ENCODE measurements around the gene HLA-DPA1.

The HLA-DPA1 gene

DNA sequence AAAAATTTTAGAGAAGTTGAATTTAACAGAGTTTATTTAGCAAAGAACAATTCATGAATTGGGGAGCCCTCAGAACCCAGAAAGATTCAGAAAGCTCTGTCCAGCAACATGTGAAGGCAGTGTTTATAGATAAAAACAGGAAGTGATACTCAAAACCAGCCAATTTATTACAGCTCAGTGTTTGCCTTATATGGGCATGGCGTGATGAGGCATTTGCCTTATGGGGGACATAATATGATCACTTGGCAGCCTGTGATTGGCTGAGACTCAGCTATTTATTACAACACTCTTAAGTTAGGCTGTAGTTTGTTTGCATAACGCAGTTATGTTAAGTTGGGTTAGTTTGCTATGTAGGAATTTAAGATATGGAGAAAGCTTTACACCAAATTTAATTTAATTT is 11.5 kb downstream of the HLA-DPA1 start:
- DNase-seq = no peak

DNA sequence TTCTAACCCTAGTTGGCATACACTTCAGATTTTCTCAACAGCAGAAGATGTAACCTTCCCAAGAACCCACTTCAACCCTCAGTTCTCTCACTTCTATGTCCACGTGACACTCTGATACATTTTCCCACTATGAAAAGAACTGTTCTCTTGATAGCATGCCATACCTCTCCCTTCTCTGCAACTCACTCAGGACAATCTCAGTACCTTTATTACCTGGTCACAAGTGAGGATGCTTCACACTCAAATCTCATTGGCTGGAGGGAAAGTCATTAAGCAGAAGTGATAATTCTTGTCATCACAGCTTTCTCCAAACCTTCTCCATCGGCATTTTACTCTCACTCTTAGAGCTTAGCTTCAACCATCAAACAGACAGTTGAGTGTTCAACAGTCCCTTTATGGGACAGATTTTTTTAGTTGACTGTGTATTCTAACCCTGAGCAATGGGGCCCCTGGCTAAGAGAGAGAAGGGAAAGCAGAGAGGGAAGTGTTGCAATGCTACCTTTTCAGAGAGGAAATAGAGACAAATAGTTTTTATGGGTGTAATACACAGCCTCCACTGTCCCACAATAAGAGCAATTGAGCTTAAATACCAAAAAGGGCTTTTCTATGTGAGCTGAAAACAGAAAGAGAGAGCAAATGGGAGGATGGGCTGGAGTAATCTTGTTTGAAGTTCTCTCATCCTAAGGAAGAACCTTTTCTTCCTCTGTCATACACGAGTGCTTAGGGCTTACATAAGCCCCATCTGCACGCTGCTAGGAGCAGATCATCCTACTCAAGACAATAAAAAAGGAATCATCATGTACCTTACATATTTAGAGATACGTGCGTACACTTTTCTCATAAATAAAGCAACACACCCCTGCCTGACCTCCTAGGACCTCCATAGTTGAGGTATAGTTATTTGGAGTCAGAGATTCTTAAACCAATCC is 16.0 kb downstream of the HLA-DPA1 start:
- no peak for DNase-seq

DNA sequence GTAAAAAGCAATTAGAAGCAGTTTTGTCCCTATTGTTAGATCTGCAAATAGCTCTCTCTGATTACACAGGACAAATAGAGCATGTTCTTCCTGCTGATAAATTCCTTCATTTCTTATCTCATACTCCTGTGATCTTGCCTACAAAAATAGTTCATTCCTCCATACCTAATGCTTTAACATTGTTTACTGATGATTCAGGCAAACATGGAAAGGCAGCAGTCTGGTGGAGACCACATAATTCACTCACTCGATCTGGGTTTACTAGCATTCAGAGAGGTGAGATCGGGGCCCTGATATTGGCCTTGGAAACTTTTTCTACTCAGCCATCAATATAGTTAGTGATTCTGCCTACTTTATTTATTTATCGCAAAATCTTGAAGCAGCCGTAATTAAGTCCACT is 20.2 kb downstream of the HLA-DPA1 start:
- no peak for DNase-seq

DNA sequence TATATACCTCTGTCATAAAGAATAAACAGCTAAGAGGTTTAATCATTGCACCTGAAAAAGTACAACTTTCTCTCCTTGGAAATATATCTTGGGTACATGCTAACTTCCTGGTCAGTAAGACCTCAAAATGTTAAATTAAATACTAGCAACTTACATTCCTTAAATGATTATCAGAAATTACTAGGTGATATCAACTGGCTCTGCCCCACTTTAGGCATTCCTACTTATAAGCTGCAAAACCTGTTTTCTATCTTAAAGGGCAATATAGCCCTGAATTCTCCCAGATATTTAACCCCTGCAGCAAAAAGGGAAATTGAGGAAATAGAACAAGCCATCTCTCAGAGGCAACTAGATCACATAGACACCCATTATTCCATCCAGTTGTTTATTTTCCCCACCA is 20.8 kb downstream of the HLA-DPA1 start:
- no peak for DNase-seq

DNA sequence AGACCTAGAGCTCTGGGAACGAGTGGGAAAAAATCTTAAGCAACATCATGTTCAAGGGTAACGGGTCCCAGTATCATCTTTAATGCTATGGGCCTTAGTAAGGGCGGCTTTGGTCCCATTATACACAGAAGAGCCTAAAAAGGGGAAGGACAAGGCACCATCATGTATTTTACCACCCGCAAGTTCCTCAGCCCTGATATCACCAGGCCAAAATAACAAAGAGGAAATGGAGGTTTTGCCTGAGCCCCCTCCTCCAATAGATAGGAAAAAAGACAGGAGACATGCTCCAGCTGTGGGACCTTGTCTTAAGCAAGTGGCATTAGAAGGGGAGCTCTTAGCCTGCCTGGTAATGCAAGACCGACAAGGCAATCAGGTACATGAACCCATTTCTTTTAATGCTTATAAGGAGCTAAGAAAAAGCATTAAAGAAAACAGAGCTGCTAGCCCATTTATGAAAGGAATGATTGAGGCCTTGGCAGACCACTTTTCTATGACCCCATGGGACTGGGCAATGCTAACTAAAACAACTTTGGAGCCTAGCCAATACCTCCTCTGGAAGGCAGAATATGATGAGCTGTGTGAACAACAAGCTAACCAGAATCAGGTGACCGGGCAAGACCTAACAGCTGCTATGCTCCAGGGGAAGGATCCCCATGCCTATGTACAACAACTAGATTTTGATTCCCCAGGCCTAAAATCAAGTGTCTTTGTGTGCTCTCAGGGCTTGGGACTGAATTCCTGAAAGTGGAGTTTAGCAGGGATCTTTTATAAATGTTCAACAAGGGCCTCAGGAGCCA is 23.2 kb downstream of the HLA-DPA1 start:
- no peak for DNase-seq

DNA sequence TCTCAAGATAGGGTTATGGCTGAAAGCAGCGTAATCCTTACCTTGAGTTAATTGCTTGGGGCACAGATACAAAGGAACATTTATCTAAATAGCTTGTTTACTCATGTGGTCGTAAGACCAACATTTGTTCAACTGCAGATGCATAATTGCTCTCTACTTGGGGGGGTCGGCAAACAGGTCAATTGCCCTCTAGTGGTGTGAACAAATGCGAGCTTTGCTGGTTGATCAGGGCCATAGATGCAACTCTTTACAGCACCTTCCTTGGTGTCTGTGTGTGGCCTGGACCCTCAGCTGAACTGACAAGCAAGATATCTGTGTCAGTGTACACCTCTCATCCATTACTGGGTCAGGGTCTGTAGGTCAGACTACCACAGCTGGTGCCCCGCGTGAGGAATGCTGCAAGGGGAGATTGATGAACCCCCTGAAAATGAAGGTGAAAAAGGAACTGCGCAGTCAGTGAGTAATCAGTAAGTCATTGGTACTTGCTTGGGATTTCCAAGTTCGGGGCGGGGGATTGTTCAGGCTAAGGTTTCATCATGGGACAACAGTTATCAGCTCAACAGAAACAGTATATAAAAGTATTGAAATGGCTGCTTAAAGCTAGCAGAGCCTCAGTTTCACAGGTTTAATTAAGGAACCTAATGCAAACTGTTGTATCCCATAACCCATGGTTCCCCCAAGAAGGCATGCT is 24.0 kb downstream of the HLA-DPA1 start:
- DNase-seq = no peak

DNA sequence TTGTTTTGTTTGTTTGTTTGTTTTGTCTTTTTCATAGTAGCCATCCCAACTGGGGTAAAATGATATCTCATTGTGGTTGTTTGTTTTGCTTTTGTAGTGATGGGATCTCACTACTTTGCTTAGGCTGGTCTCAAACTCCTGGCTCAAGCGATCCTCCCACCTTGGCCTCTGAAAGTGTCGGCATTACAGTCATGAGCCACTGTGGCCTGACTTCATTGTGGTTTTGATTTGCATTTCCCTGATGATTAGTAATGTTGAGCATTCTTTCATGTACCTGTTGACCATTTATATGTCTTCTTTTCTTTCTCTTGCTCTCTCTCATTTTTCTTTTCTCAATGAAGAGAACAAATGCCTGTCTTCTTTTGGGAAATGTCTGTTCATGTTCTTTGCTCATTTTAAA is 33.3 kb downstream of the HLA-DPA1 start:
- DNase-seq = no peak

DNA sequence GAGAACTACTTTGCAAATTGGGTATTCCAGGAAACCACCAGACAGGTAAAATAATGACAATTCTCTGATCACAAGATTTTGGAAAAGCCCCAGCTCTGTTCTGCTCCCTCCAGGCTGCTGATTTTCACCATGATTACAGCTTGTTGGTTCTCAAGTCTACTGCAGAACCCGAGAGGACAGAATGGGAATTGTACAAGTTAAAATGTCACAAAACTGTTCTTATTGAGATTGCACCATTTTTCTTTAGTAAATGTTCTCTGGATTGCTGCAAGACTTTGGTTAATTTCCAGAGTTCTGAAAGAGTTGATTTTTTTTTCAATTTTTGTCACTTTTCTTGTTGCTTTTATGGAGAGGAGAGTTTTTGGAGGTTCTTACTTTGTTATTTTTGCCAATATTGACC is 36.9 kb downstream of the HLA-DPA1 start:
- no peak for DNase-seq

DNA sequence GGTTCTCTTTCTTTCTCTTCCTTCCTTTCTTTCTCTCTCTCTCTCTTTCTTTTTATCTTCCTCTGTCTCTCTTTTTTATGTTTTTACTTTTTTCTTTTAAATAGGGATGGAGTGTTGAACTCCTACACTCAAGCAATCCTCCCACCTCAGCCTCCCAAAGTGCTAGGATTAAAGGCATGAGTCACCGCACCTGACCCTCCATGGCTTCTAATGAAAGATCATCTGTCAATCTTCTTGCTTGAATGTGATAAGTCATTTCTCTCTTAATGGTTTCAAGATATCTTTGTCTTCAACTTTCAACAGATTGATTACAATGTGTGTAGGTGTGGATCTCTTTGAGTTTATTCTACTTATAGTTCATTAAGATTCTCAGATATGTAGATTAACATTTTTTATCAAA is 38.9 kb downstream of the HLA-DPA1 start:
- no peak for DNase-seq

DNA sequence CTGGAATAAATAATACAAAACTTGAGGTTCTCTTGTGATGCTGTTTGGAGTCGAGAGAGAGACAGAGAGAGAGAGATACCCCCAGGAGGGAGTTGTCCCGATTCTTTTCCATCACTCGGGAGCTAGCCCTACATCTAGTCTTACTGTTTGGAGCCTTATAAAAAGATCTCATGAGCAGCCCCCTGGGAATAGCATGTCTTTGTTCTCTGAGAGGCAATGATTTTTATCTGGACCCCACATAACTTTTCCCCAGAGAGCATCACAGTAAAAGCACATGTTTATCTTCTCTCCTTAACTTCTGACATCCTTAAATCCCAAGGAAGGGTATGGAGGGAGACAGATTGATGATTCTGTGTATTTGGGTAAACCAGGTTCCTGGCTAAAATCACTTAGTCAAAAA is 43.2 kb downstream of the HLA-DPA1 start:
- no peak for DNase-seq

DNA sequence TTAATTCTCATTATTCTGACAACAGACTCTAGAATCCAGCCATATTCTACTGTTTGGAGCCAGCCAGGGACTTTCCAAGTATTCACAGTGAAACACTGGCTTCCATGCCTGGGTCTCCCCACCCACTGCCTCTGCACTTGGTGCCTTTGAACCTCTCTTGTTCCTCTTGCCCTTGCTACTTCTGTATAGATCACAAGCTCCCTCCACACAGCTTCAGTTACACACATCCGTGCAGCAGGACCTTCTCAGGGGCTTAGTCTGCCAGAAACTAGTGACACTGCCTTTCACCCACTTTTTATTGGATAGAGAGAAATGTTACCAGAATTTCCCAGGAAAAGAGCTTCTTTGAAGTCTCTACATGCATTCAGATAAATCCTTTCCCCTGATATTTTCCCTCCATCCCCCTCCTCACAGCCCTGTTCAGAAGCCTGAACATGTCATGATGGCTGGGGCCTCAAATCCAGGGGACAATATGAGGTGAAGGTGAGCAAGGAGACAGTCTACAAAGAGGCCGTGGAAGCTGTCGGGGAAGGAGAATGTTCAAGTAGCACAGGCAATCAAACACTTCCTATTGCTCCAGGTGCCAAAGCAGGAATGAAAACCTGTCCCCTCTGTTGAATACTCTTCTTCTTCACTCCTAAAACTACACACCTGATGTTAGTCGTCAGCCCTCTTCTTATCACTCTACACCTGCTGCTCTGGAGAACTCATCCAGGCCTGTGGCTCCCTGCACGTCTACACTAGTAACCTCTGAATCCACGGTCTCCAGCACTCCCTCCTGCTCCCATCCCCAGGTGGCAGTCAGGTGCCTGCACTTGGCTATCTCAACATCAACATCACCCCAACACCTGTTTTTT is 43.9 kb downstream of the HLA-DPA1 start:
- DNase-seq = no peak

DNA sequence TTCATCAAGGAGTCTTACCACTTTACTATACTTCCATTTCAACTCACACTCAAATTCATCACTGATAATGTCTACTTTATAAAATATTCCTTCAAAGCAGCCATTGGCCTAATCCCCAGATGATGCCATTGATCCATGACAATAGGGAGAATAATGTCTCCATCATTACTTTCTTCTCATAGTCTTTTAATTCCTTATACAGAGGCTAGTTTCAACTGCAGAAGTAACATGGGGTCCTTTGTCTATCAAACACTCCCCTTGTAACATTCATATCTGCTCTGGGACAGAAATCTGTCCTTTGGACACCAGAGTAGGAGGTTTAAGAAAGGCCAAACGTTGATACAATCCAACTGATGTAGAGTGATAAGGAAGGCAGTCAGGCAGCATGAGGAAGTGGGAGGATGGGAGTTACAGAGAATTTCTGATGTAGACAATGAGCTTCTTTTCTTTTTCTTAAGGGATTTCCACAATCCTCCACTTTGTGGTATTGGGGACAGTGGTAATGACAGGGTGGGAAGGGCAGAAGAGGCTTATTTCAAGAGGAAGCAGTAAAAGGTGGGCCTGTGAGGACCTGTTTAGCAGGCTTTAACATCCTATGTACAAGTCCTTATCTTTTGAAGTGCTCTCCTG is 45.1 kb downstream of the HLA-DPA1 start:
- no peak for DNase-seq

DNA sequence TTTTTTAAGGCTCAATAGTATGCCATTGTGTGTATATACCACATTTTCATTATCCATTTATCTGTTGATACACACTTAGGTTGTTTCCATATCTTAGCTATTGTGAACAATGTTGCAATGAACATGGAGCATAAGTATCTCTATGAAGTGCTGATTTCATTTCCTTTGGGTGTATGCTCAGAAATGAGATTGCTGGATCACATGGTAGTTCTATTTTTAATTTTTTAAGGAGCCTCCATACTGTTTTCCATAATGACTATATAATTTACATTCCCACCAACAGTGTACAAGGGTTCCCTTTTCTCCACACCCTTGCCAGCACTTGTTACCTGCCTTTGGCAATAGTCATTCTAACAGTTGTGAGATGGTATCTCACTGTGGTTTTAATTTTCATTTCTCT is 48.9 kb downstream of the HLA-DPA1 start:
- no peak for DNase-seq

DNA sequence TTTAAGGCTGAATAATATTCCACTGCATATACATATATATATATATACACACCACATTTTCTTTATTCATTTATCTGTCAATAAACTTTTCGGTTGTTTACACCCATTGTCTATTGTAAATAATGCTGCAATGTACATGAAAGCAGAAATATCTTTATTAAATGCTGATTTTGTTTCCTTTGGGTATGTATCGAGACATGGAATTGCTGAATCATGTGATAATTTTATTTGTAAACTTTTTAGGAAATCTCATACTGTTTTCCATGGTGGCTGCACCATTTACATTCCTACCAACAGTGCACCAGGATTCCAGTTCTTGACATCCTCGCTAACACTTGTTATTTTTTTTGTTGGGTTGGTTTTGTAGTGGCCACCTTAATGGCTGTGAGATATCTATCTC is 49.9 kb downstream of the HLA-DPA1 start:
- DNase-seq = no peak

DNA sequence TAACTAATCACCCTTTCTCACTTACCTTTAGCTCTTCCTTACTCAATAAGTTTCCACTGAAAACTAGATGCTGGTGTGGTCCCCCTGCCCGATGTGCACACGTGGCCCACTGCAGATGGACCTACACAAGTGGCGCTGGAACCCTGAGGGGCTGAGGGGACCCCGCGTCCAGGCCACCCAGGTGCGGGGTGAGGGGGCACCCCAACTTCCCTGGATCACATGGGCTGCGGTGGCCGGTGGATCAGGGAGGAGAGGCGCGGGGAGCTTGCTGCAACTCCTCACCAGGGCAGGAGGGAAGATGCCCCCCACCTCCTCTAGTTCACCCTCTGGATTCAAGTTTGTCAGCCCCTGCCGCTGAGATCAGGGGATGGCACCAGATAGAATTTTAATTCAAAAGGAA is 51.5 kb downstream of the HLA-DPA1 start:
- DNase-seq = no peak

DNA sequence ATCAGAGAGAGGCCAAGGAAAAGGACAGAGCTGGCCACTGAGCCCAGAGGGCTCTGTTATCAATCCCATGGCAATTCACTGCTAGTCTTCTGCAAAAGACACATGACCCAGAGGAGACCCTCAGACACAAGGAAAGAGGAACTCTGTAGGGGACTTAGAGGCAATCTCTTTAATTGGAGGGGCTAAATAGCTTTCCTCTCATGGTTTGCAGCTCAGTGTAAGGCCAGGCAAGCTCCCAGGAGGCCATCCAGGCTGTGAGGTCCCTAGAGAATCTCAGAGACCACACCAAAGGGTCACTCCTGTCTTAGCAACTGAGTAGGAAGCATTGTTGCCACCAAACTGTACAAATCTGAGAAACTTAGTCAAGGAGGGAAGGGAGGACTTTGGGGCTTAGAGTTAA is 54.1 kb downstream of the HLA-DPA1 start:
- no peak for DNase-seq

DNA sequence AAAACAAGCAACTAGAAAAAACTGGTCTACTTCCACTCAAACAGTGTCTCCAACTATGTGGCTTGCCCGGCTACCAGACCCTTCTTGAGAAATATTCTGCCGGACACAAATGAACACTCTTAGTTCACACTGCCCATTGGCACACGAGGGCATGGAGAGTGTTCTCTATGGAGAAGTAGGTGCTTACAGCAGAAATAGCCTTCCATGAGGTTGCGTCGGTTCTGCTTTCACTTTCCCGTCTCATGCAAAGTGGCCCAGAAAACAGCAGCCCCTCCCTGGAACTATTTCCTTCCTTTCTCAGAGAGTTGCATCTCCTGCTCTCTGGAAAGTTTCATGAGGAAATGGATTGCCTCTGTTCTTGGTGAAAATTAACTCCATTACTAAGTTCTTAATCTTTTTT is 54.5 kb downstream of the HLA-DPA1 start:
- no peak for DNase-seq

DNA sequence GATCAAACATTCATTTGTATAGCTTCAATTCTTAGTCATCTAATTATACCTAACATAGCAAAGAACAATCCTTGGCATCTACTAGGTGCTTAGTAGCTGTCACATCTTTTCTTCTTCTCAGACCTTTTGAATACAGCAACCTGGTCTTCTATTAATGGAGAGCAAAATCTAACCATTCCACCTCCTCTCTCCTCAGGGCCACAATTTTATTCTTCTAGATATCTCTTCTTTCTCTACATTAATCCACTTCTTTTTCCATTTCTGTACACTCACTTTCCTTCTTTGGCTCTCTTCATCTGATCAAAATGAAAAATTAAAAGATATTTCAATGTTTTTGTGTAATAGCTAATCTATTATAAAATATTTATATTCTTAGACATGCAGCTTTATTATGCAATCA is 55.0 kb downstream of the HLA-DPA1 start:
- DNase-seq = no peak

DNA sequence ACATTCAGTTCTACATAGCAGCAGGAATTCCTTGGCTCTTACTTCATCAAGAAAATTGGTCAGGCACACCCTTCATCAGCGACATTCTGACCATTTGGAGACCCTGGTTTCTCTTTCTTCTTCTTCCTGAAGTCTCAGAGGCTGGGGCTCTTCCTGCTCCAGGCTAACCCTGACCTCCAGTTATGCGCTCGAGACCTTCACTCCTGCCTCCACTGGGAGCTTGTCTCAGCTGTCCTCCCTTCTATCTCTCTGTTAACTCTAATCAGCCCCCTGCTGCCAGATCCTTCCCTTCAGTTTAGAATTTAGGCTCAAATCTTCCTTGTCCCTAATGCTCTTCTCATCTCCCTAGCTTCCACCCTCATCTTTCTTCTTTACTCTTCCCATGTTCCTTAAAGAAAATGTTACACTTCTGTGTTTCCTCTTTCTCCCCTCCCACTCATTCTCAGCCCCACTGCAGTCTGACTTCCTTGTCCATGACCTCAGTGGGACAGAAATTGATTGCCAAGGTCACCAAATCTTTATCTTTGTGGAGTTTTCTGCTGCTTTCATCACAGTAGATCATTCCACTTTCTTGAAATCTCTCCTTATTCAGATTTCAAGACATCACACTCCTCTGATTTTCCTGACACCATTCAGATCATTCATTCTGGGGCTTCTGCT is 55.6 kb downstream of the HLA-DPA1 start:
- DNase-seq = no peak

DNA sequence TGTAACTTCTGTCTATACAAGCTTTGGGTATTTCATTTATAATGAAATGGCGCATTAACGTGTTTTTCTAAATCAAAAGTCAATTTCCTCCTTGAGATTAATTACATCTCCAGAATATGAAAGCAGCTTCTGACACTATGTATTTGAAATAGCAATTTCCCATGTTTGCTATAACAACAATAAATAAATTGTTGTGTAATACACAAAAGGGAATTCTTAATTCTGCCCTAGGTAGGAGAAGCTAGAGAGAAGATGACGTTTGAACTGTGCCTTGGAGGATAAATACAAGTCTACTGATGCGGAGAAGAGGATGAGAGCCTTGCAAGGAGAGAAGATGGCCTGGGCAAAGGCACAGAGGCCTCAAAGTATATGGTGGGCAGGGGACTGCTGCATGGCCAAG is 56.4 kb downstream of the HLA-DPA1 start:
- DNase-seq = no peak

DNA sequence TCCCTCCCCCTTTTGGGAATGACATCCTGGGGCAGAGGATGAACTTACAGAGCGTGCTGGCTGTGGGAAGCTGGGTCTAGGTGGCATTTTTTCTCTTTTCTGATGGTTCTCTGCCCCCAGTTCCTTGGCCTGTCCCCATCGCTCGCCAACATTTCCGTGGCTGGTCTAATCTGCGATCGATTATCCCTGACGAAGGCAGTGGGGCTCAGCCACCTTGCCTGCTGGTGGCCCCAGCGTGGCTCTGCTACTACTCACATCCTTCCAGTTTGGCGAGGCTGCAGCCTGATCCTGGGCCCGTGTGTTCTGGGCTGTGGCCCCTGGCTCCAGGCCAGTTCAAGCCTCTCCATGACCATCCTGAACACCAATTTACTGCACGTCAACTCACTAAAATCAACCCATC is 57.7 kb downstream of the HLA-DPA1 start:
- DNase-seq = no peak
